Muscle layer of colon (tissue), 2 donors: ENCODE results near the gene COL9A3.

Source experiments
- H3K27ac ChIP-seq: one replicate; pipeline ENCODE4 v1.7.0; 2013; ENCODE audit warnings: low read depth, mild to moderate bottlenecking, low read length, moderate library complexity
- H3K27me3 ChIP-seq, 2 donors: one replicate each; pipeline ENCODE4 v1.7.0; 2013; ENCODE audit warnings: low read length in 2 of 2, mild to moderate bottlenecking in 2 of 2; ENCODE audit not compliant: insufficient read depth in 2 of 2, control insufficient read depth in 1 of 2
- H3K36me3 ChIP-seq: one replicate; pipeline ENCODE4 v1.7.0; 2013; ENCODE audit warnings: mild to moderate bottlenecking, low read length; ENCODE audit not compliant: insufficient read depth
- H3K4me1 ChIP-seq: one replicate; pipeline ENCODE4 v1.7.0; 2013; ENCODE audit warnings: mild to moderate bottlenecking, low read length; ENCODE audit not compliant: insufficient read depth
- H3K4me3 ChIP-seq, 2 donors: one replicate each; pipeline ENCODE4 v1.7.0; 2013; ENCODE audit warnings: low read length in 2 of 2, low read depth in 1 of 2, mild to moderate bottlenecking in 1 of 2, moderate library complexity in 1 of 2
- H3K9ac ChIP-seq: one replicate; pipeline ENCODE4 v1.7.0; 2013; ENCODE audit warnings: low read length
- H3K9me3 ChIP-seq: one replicate; pipeline ENCODE4 v1.7.0; 2013; ENCODE audit warnings: mild to moderate bottlenecking, low read length
- donor health status: abdominal sarcoma.
- donor health status: Adenocarcinoma of cecum.

The COL9A3 gene

DNA sequence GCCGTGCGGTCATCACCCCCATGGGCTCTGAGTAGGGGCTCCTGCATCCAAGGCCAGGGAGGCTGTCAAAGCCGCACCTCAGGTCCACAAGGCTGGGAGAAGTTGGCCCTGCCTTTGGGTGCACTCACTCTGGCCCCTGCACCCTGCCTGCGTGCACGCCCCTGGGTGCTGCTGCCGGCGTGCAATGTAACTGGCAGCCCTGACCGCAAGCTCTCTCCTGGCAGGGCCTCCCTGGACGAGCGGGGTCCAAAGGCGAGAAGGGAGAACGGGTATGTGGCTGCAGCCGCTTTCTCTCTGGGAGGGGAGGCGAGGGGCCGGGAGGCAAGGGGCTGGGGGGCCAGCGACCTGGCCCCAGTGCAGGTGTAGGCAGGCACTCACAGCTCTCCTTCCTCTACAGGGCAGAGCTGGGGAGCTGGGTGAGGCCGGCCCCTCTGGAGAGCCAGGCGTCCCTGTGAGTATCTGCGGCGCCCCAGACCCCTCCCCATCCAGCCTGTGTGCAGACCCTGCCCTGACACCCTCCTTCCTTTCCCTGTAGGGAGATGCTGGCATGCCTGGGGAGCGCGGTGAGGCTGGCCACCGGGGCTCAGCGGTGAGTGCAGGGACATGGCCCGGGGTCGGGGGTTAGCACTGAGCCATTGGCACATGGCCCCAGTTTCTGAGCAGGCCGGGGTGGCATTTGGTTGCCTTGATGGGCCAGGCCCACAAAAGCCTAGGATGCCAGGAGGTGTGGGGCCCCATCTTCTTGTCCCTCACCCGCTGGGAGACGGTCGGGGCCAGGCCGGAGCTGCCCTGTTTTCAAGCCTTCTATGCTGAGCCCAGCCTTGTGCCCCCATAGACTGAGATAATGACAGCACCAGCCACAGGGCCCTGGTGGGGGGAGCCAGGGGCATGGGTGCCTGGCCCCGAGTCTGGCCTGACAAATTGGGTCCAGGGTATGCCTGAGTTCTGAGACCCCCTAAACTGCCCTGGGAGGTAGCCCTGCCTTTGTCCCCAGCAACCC, 12.7 kb downstream of the COL9A3 start:
- no peaks in the 10 kb centered on the region for H3K9me3 ChIP-seq
- no peaks in the 10 kb centered on the region for H3K27me3 ChIP-seq
- H3K27ac ChIP-seq, result no peak overlapping the region
- H3K36me3 ChIP-seq, result no peaks in the 10 kb centered on the region
- H3K9ac ChIP-seq, result no peak overlapping the region
- no peak overlapping the region for H3K4me3 ChIP-seq
- H3K4me1 ChIP-seq, result peaks cover 3% of the 10 kb centered on the region

DNA sequence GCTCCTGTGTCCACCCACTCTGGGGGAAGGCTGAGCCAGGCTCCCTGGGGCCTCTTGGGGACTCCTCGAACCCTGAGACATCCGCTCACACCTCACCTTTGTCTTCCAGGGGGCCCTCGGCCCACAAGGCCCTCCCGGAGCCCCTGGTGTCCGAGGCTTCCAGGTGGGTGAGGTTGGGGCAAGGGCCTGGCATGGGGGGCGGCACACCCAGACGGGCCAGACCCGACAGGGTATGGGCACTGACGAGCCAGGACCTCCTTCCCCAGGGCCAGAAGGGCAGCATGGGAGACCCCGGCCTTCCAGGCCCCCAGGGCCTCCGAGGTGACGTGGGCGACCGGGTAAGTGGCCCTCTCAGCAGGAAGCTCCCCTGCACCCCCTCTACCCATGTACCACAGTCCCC, 13.4 kb downstream of the COL9A3 start:
- no peak overlapping the region for H3K27ac ChIP-seq
- H3K36me3 ChIP-seq, result no peaks in the 10 kb centered on the region
- H3K4me3 ChIP-seq, result no peak overlapping the region

DNA sequence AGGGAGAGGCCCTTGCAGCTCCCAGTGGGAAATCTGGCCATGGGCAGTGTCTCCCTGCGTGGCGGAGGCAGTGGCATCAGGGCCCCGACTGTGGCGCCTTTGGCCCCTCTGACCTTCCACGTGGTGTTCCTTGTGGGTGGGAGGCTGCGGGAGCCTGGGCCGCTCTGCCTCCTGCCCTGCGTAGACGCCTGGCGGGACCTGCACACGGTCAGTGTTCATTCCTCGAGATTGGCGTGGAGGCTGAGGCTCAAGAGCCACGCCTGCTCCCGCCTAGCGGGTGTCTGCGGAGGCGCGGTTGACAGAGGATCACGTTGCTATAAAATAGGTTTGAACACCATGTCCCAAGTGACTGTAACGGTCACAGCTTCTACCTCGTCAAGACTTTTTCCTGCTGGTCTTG, 14.0 kb downstream of the COL9A3 start:
- H3K9me3 ChIP-seq, result no peaks in the 10 kb centered on the region
- H3K27me3 ChIP-seq, result no peaks in the 10 kb centered on the region
- H3K4me3 ChIP-seq, result no peak overlapping the region
- H3K36me3 ChIP-seq, result no peaks in the 10 kb centered on the region
- no peaks in the 10 kb centered on the region for H3K4me1 ChIP-seq
- H3K9ac ChIP-seq, result no peak overlapping the region
- H3K27ac ChIP-seq, result no peak overlapping the region

More for the DNA sequence above, 13.4 kb downstream of the COL9A3 start:
- Histone ChIP-seq H3K9ac (no peak overlapping the region), H3K4me1 (no peaks in the 10 kb centered on the region), H3K27me3 (no peaks in the 10 kb centered on the region), H3K9me3 (no peaks in the 10 kb centered on the region)

DNA sequence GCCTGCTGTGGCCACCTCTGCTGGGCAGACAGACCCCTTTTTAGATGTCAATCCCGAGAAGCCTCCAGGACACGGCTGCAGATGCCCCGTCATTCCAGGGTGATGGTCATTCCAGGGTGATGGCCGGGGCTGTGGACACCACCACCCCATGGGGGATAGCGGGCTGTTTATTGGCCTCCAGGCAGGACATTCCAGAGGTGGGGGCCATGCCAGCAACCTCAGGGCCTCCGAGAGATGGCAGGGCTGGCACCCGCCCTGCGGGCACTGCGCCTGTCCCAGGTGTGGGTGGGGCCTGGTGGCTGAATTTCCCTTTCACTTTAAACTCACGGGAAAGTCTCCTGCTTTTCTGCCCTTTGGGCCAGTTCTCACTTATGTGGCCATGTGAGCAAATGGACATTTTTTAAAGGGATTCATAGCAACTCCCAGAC, 14.5 kb downstream of the COL9A3 start:
- no peak overlapping the region for H3K27ac ChIP-seq
- H3K4me1 ChIP-seq, result no peaks in the 10 kb centered on the region
- no peaks in the 10 kb centered on the region for H3K9me3 ChIP-seq
- H3K27me3 ChIP-seq, result no peaks in the 10 kb centered on the region
- H3K9ac ChIP-seq, result no peak overlapping the region
- no peaks in the 10 kb centered on the region for H3K36me3 ChIP-seq
- H3K4me3 ChIP-seq, result no peak overlapping the region

DNA sequence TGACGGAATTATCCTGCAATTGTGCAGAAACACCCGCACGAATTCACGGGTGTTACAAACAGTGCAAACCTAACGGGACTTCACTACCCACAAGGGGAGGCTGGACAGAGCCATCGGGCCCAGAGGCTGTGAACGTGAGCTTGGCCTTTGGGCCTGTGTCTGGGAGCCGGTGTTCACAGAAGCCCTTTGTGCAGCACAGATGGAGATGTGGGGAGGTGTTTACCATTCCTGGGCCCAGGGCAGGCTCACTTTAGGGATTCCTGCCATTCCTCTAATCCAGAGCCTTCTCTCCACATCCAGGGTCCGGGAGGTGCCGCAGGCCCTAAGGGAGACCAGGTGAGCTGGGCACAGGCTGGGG, 15.0 kb downstream of the COL9A3 start:
- H3K9ac ChIP-seq, result no peak overlapping the region
- no peaks in the 10 kb centered on the region for H3K4me1 ChIP-seq
- H3K27me3 ChIP-seq, result no peaks in the 10 kb centered on the region
- H3K36me3 ChIP-seq, result no peaks in the 10 kb centered on the region
- no peaks in the 10 kb centered on the region for H3K9me3 ChIP-seq
- no peak overlapping the region for H3K4me3 ChIP-seq
- no peak overlapping the region for H3K27ac ChIP-seq

DNA sequence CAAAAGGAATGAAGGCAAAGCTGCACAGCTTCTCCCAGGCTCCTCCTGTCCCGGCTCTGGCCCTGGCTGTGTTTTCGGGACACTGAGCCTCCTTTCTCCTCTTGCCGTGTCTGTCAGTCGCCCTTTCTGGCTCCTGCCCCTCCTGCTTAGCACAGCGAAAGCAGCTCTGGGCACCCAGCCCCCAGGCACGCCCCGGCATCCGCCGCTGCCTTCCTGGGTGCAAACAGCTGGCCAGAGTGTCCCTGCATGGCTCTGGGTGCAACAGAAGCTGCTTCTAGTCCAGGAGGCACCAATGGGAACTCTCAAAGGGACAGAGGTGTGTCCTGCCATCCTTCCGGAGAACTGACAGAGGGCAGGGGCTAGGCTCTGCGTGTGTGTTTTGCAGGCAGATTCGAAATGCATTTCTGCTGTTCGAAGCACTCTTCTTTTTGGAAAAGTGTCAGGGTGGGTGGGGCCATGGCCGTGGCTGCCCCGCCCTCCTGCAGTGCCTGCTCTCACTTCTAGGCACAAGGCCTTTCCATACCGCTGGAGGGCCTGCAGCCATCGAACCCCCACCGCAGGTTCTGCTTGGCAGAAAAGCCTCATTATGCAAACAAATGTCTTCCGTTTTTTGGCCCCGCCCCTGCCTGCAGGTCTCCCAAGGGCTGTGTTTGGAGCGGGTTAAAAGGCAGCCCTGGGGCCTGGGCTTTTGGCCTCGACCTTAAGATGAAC, 15.5 kb downstream of the COL9A3 start:
- H3K27ac ChIP-seq, result no peak overlapping the region
- no peaks in the 10 kb centered on the region for H3K36me3 ChIP-seq
- H3K9me3 ChIP-seq, result no peaks in the 10 kb centered on the region
- no peak overlapping the region for H3K9ac ChIP-seq
- no peaks in the 10 kb centered on the region for H3K4me1 ChIP-seq
- H3K27me3 ChIP-seq, result no peaks in the 10 kb centered on the region
- H3K4me3 ChIP-seq, result no peak overlapping the region

DNA sequence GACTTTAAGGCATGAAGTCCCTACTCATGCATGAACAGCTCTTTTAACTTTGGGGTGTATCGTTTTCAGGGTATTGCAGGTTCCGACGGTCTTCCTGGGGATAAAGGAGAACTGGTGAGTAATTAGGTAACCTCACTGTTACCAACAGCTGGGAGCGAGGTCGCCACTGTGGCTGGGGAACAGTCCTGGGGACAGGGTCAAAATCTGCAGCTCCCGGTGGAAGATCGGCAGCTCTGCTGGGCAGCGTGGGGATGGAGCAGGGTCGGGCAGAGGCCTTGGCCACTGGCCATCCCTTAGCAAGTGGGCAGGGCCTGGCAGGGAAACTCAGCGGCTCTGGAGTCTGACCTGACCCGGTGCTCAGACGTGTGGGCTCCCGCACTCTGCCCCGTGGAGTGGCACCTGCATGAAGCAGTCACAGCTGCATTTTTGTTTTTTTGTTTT, 16.1 kb downstream of the COL9A3 start:
- Histone ChIP-seq H3K9me3 (no peaks in the 10 kb centered on the region), H3K27me3 (no peaks in the 10 kb centered on the region), H3K4me1 (no peaks in the 10 kb centered on the region), H3K4me3 (no peak overlapping the region), H3K27ac (no peak overlapping the region), H3K36me3 (no peaks in the 10 kb centered on the region), H3K9ac (no peak overlapping the region)

DNA sequence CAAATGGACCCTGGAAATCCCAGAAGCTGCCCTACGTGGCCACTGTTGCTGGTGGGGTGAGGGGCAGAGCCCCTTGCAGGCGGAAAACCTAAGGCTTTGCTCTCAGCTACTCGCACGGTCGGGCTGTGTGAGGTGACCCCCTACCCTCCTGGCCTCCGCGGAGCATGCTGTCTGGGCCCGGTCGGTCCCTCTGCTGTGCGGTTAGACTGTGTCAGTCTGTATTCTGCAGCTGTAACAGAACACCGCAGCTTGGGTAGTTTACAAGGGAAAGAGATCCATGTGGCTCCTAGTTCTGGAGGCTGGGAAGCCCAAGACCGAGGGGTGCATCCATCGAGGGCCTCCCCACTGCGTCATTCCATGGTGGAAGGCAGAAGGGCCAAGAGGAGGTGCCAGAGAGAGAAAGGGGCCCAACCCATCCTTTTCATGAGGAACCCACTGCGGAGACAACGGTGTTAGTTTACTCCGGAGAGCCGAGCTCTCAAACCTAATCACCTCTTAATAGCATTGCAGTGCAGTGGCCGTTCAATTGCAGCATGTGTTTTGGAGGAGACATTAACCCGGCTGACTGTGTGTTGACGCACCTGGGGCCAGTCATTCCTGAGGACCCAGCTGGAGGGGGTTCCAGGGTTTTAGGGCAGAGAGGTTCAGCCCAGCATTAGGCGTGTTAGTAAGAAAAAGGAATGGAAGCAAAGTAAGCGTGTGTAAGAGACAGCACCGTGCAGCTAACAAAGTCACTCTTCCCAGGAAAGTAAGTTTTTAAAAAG, 18.3 kb downstream of the COL9A3 start:
- H3K27me3 ChIP-seq, result peaks cover 0 to 3% of the 10 kb centered on the region in 2 donors
- no peak overlapping the region for H3K9ac ChIP-seq
- no peaks in the 10 kb centered on the region for H3K36me3 ChIP-seq
- H3K9me3 ChIP-seq, result no peaks in the 10 kb centered on the region
- no peak overlapping the region for H3K27ac ChIP-seq
- no peaks in the 10 kb centered on the region for H3K4me1 ChIP-seq
- H3K4me3 ChIP-seq, result no peak overlapping the region

DNA sequence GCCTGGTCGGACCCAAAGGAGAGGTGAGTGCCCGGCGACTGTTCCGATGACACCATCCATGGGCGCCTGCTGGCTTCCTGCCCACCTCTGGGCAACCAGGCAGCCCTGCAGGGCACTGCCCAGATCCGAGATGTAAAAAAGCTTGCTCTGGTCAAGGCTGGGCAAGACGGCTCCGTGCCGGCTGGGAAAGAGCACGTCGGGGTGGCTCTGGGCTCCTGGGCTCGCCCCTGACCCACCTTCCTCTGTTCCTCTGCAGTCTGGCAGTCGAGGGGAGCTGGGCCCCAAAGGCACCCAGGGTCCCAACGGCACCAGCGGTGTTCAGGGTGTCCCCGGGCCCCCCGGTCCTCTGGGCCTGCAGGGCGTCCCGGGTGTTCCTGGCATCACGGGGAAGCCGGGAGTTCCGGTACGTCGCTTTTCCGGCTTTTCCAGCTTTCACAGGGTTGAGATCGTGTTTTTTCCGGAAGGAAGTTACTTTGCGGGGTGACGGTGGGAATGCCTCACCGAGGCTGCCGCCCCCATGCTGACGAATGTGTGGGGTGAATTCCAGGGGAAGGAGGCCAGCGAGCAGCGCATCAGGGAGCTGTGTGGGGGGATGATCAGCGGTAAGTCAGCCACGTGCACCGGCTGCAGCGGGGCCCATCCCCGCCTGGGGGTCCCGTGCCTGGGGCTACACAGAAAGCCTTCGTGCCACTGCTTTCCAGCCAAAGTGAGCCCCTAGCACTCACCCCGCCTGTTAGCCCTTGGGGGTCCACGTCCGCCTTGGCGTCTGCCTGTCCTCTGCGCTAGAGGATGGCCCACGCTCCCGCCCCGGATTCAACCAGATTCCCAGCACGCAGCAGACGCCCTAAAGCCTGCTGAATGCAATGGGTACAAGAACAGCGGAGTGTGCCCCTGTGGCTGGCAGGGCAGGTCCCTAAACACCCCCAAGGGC, 19.3 kb downstream of the COL9A3 start:
- Histone ChIP-seq H3K9me3 (no peaks in the 10 kb centered on the region), H3K36me3 (no peaks in the 10 kb centered on the region), H3K27ac (no peak overlapping the region), H3K9ac (no peak overlapping the region), H3K4me1 (no peaks in the 10 kb centered on the region), H3K4me3 (no peak overlapping the region), H3K27me3 (peaks cover 0 to 7% of the 10 kb centered on the region in 2 donors)

DNA sequence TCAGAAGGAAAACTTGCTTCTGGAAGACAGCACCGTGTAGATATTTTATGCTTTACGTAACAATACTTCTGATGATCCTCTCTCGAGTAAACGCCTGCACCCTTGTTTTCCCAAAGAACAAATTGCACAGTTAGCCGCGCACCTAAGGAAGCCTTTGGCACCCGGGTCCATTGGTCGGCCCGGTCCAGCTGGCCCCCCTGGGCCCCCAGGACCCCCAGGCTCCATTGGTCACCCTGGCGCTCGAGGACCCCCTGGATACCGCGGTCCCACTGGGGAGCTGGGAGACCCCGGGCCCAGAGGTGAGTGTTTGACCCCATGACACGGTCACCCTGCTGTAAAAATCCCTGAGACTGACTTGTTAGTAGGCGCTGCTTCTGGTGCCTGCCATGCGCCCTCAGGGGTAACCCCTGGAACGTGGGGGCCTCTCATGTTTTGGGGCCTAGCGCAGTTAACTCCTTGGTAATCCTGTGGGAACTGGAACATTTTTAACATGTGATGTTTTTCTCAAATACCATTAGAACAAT, 20.2 kb downstream of the COL9A3 start:
- Histone ChIP-seq H3K36me3 (no peaks in the 10 kb centered on the region), H3K27ac (no peak overlapping the region), H3K4me1 (no peaks in the 10 kb centered on the region)

More for the DNA sequence above, 20.2 kb downstream of the COL9A3 start:
- Histone ChIP-seq H3K9ac (no peak overlapping the region), H3K27me3 (peaks cover 0 to 7% of the 10 kb centered on the region in 2 donors), H3K4me3 (no peak overlapping the region), H3K9me3 (no peaks in the 10 kb centered on the region)
